Embryonic facial prominence (tissue), 1 donor: ENCODE data around the gene SNCAIP.
"Not testable (repeated sequence)": the region's sequence is repeated elsewhere in the genome, so short reads cannot be mapped to it uniquely, and the experiment has no call there.

Experiments used
- DNase-seq: peaks from one replicate; pipeline ENCODE4 v3.0.0-alpha.2; 2016; ENCODE audit errors: extremely low spot score

SNCAIP gene

DNA sequence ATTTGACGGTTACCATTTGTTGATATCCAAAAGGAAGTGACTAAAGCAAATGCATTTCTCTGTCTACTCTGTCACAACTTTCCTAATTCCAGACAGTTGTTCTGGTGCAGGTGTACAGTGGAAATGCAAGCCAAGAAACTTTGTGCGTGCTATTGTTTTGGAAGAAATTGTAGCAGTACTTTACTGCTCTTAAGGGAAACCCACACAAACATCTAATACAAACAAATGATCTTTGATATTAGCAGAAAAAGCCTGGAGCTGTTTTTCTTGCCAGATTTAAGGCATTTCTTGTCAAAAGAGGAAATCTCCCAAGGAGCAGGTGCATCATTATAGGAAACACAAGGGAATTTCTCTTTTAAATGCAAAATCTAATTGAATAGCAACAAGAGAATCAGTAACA lies 2.0 kb downstream of the SNCAIP start:
- DNase-seq, result no peak

DNA sequence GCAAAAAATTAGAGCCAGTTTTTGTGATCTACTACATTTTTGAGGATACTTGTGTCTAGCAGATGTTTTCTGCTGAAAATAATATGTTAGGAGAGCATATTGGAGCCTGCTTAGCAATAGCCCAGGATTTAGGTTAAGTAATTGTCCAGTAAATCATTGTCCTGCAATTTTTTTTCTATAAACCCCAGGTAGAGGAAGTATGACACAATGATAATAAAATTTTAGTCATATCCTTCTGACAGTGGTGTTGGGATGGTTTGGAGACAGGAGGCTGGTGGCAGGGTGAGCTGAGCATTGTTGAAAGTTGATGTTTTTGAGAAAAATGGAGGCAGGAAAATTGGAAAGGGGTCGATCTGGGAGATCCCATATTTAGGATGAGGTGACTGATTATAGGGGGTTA lies 3.5 kb downstream of the SNCAIP start:
- DNase-seq, result no peak

DNA sequence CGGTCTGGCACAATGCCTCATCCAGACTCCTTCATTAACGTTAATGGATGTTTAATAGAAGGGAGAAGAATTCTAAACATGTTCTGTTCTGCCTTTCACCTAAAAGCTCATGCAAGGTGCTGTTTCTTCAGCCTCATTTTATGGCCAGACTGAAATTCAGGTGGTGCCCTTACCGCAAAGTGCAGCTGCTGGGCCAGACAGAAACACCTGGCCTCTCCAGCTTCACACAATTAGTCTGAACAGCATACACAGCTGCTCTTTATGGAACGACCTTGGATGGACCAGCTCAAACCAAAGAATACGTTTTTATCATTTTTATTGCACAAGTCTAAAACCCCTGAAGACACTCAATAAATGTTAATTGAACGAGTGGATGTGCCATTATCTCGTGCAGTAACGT lies 4.6 kb downstream of the SNCAIP start:
- no peak for DNase-seq

DNA sequence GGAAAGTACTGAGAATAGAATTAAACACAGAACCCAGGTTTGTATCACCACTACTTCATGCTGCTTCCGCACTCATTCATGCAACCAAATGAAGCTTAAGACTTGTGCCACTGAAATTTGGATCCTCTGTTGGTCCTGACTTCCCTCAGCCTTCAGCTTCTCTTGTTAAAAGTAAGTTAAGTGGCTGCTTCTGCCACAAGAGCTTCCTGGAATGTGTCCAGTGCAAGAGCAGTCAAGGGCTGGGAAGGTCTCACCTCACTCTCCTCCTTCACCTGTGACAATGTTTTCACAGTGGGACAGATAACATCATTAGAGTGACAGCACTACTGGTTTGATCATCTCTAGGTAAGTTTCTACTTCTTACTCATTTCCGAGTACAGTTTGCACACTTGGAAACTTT lies 7.9 kb downstream of the SNCAIP start:
- no peak for DNase-seq

DNA sequence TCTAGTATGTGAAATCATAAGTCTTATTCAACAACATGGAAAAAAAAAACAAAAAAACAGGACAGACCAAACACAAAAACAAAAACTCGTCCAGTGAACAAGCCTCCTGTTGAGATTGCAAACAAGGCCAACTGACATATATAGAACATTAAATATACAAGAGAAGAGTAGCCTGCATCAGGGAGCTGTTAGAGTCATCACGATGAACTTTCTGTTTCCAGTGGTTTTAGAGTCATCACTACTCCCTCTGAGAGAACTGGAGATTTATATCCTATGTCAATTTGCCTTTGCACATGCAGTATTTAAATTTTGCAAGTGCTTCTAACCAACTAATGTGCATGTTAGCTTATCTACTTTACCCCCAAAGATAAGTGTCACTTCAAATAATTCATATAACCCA lies 9.9 kb downstream of the SNCAIP start:
- DNase-seq, result no peak

DNA sequence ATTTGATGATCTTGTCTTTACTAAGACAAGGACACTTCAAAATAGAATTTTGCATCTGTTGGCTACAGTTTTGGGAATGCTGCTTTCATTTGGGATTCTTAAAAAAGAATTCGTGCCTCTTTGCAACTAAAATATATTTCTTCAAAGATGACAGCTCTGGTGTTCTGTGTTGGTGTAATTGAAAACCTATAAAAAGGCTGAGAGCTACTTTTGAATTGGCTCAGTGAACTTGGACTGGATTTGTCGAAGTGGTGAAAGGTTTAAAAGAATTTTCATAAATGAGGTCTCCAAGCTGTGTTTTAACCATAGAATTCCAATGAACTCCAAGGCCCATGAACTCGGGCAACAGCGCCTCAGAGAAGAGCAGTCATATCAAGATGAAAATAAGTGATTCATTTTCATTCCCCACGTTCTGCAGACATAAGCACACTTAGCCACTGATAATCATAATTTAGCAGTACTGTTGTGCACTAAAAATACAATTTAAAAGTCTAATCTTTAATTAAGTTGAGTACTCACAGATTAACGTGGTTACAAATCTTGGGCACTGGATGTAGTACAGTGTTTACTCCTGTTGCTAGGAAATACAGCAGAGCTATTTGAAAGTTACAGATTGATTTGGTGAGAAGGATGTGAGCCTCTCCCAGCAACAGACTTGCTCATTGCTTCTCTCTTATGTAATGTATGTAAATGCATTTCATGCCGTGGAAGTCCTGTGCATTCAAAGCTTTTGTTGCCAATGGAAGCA lies 10.9 kb downstream of the SNCAIP start:
- DNase-seq, result peak; percentile 60

DNA sequence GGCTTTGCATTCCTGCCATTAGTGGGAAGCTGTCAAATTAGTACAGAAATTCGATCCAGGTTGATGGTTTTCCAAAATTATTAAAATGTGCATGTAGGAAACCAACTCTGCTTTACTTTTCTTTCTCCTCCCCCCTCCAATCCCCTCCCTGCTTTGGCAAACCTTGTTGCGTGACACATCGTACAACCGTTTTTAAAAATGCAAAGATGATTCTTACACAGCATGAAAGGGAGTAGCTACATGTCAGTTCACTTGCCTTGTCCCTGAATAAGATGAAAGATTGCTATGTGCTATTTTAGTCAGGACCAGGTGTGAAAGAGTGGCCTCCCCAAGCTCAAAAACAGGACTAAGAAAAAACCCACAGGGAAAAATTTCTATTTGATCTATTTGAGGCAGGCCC lies 11.7 kb downstream of the SNCAIP start:
- no peak for DNase-seq

DNA sequence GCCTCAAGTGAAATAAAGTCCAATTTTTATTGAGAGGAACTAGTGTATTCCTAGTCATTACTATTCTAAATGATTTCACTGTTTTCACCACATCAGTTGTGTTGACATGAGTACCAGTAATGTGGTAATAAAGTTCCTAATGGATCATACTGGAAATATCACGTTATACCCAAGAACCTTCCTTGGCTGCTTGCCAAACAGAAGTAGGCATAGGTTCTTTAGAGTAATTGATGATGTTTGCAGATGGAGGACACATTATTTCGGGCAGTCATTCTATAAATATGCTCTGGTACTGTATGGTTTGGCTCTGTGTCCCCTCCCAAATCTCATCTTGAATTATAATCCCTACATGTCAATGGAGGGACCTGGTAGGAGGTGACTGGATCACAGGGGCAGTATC lies 15.1 kb downstream of the SNCAIP start:
- DNase-seq, result no peak

DNA sequence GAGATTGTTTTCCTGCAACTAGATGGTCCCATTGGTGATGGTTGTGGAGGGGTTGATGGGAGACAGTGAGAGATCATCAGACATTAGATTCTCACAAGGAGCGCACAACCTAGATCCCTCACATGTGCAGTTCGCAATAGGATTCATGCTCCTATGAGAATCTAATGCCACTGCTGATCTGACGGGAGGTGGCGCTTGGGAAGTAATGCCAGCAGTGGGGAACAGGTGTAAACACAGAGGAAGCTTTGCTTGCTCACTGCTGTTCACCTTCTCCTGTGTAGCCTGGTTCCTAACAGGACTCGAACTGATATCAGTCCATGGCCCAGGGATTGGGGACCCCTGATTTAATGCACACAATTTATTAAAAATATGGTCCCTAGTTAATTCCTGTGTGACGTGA lies 18.8 kb downstream of the SNCAIP start:
- no peak for DNase-seq

DNA sequence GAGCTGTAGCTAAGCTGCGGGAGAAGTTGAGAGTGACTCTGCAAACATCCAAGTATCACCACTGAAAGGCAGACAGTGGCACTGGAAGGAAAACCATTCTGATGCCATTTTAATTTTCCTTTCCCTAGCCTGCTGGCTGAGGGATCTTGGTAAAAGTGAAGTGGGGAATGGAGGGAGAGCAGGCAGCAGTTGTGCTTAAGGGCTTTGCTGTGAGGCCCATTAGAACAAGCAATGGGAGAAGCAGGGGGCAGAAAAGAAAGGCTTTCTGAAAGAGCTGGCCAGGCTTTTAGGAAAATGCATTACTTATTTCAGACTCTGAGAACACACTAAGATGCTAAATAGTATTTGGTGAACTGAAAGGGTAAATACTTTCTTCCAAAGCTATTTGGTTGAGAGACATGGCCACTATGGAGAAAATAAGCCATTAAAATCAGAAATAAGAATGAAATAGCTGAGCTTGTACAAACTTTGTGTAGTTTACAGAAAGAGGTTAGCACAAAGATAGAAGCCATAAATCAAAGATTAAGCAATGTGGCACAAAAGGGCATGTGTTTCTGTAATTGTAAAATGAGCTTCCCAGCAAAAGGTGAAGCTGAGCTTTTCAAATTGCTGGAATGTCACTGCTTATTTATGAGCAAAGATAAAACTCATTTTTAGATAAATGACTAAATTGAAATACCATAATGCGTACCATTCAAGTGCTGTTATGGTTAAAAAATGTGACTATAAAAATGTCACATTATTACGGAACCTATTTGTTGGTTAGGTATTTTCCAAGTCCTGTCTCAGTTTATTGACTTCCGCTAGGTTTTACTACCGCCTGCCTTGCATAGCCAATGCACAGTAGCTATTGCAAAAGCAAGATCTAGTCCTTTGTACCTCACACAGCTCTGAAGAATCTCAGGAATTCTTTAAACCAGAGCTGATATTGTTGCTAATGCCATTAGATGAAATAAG lies 20.8 kb downstream of the SNCAIP start:
- DNase-seq, result no peak

DNA sequence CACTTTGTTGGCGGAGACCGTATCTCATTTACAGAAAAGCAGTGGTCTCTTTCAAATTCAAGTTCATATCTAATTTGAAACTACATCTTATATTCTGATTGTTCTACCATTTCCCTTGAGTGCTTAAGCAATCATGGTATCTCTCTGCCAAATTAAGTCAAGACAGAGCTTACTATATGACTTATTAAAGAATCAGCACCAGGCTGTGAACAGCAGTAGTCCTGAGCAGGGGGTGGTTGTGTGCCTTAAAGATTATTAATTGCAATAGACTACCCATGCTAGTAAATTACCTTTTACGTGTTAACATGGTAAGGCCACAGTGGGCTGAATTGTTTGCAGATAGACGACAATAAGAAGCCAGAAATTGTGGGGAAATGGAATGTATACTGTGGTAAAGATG lies 21.5 kb downstream of the SNCAIP start:
- DNase-seq, result no peak

DNA sequence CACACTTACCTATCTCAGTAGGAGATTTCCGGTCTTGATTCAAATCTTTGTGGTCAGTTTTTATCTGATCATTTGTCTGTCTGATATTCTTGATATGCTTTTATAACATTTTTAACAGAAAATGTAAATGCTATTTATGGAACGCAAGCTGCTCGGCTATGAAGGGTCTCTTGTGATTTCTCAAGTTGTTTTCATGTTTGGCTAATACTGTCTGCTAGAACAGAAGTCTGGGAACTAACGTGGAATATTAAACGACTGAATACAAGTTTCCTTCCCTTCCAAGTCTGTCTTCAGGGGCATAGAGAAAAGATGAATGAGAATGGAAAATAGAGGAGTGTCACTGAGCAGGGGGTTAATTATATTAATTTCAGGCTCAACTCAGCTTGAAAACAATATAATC lies 27.6 kb downstream of the SNCAIP start:
- no peak for DNase-seq

DNA sequence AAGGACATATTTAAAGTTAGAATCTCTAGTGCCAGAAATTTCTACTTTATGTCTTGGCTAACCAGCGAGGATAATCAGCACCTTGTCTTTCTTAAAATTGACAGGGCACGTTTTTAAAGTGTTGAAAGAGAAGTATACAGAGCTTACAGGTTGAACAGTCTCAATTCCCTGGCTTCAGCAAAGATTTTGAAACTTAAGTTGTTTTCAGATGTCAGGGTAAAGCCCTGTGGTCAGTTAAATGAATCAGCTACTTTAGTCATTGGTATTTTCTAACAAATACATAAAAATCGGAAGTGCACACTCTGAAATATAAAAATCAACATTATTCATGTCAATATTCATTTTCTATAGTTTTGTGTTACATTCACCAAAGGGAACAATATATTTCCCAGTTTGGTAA lies 29.1 kb downstream of the SNCAIP start:
- DNase-seq, result no peak

DNA sequence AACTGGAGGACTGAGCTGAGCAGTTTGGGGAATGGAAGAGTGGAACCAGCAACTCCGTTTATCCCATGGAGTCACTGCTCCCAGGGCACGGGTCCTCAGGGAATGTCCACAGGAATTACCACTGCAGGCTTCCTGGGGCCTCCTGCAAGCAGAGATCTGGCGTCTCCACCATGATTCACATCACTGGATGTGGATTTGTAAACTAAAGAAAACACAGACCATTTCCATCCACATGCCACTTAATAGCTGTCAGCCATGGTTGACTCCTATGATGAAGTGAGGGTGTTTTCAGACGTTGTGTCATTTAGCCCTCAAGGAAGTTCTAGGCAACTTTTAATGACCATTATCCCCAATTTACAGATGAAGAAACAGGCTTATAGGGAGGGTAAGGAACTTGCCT lies 30.2 kb downstream of the SNCAIP start:
- no peak for DNase-seq

DNA sequence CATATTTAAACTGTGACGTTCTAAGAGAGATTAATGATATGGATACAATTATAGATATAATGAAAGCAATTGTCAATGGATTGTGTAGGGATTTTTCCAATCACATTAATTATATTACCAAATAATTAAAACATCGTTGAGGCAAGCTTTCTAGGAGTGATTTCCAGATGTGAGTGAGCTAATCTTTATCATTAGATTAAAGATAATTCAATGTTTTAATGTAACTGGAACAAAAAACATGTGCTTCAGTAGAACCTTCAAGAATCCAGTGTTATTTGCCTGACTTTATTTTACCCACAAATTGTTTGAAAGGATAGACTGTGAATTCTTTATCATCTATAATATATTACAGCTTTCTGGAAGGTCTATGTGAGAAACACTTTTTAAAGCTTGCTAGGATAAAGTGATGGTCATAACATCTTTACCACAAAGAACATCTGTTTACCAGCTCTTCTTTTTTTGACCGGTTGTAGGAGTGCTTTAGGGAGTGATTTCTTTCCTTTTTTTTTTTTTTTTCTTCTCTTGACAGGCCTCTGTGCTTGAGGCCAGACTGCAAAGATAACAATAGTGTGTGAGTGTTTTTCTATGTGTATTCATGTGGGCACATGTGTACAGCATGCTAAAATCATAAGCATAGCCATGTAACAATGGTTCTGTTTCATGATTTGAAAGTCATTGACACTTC lies 35.0 kb downstream of the SNCAIP start:
- DNase-seq, result no peak

DNA sequence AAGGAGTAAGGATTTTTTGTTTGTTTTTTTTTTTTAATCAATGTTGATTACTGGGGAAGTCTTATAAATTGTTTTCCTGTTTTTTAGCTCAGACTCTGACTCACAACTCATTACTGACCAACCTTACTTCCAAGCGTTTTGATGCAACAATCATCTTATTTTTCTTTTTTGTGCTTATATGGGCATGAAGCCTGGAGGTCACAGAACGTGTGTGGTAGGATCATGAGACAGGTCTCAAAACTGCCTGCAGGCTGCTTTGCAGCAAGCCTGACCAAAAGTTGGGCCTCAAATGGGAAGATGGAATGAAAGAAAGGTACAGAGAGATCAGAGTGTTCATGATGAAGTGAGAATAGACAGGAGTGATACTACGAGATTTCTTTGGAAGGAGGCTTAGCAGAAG lies 38.5 kb downstream of the SNCAIP start:
- no peak for DNase-seq

DNA sequence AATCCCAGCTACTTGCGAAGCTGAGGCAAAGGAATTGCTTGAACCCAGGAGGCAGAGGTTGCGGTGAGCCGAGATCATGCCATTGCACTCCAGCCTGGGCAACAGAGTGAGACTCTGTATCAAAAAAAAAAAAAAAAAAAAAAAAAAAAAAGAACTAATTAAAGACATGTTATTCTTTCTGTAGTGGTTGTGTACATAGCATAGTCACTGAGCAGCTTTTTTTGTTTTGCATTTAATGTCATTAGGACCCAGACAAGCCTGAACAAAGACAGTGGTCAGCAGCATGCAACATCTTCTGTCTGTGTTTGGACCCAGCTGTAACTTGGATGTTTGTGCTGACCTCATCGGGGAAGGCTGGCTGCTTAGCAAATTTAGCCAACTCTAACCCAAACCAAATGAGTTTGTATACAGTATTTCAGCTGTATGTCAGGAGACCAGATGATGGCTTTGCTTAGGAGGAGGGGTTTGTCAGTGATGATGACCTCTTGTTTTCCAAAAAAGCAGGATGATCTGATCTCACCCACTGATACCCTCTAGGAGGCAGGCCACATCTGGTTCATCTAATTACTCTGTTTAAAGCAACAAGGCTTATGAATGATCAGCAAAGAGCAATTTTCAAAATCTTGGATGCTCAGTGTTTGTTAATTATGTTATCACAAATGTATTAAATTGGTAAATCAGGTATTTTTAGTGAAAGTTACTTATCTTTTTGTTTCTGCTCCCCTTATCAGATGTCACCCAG lies 39.5 kb downstream of the SNCAIP start:
- no peak for DNase-seq

DNA sequence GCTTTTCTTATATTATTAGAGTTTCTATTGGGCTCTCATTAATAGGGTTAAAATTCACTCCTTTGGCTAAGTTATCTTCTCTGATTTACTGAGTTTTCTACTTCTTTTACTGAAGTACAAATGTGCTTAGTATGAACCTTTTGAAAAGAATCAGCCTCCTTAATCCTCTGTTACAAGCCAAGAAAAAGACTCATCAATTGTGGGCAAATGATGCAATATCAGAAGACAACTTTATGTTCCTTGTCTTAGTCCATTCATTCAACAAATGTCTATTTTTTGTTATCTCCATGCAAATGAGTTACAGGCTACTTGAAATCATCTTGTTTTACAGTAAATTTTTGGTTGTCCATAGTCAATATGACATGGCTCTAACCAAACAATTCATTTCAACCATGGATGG lies 40.3 kb downstream of the SNCAIP start:
- no peak for DNase-seq

DNA sequence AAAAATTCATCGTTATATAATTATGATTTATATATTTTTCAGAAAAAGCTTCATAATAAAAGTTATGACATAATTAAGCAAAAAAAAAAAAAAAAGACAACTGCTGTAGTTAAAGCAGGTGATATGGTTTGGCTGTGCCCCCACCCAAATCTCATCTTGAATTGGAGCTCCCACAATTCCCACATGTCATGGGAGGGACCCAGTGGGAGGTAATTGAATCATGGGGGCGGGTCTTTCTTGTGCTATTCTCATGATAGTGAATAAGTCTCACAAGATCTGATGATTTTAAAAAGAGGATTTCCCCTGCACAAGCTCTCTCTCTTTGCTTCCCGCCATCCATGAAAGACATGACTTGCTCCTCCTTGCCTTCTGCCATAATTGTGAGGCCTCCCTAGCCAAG lies 41.3 kb downstream of the SNCAIP start:
- DNase-seq, result not testable (repeated sequence)

DNA sequence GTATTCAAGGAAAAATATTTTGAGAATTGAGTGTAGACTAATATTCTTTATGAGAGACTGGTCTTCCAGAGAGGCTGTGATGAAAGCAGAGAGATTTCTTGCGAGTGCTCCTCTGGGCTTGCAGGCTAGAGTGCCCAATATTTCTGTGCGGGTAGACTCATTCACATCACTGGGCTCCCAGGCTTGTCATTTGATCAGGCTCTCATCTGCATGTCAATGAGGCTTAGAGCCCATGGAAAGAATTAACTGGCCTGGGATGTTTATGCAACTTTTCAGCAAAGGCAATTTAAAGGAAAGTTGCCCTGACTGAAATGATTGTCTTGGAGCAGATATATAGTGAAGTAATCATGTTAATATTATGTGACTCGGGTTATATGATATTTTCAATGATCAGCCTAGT lies 42.3 kb downstream of the SNCAIP start:
- no peak for DNase-seq

DNA sequence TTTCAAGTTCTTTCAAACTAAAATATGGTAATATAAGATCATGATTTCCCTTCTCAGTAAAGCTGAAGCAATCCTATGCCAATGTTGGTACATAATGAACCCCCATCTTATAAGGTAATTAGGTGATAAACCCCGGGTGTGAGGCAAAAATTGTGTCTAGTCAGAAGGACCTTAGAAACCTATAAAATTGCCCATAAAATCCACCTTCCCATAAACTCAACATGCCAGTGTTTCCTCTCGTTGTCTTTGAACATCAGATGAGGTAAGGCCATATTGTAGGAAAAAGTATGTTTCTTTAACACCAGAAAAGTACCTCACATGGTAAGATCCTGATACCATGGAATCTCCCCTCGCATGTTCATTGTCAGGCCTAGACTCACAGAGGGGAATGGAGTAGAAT lies 43.3 kb downstream of the SNCAIP start:
- DNase-seq, result no peak

DNA sequence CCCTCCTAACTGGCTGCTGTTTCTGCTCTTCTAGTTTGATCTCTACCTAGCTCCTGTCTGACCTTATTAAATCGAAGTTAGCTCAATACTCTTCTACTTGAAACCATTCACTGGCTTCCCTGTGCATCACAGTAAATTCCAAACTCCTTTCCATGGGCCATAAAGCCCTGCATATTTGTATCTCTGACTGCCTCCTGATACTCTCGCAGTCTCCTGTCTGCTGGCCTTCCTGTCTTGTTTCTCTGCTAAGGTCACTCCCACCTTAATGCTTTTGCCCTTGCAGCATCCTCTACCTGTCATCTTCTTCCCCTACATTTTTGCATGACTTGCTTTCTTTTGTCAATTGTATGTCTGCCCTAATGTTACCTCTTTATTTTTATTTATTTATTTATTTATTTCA lies 44.8 kb downstream of the SNCAIP start:
- no peak for DNase-seq
